GM12878 (cell line): ENCODE results near the gene BAZ1B.

ENCODE experiments used
- CBX5 ChIP-seq: sonication (generic); IDR thresholded peaks from 2 replicates; pipeline ENCODE4 v1.6.1; 2016; ENCODE audit warnings: low read depth, moderate library complexity, mild to moderate bottlenecking, inconsistent platforms
- EZH2 ChIP-seq: IDR thresholded peaks from 2 replicates; pipeline ENCODE4 v1.6.1; 2012; ENCODE audit warnings: low read depth, mild to moderate bottlenecking, control low read depth, inconsistent platforms, low read length, borderline replicate concordance; ENCODE audit not compliant: control insufficient read depth
- FOXM1 ChIP-seq: IDR thresholded peaks from 2 replicates; pipeline ENCODE4 v1.6.1; 2012; ENCODE audit warnings: low read depth, mild to moderate bottlenecking, inconsistent platforms, low read length, moderate library complexity
- MYC ChIP-seq: IDR thresholded peaks from 2 replicates; pipeline ENCODE4 v1.6.1; 2011; ENCODE audit warnings: mild to moderate bottlenecking, low read length, moderate library complexity, inconsistent platforms; ENCODE audit not compliant: insufficient read depth, insufficient replicate concordance, insufficient read length, severe bottlenecking
- POLR2A ChIP-seq: IDR thresholded peaks from 2 replicates; pipeline ENCODE4 v1.6.1; 2011; ENCODE audit warnings: low read depth, mild to moderate bottlenecking, low read length
- ZNF384 ChIP-seq: IDR thresholded peaks from 2 replicates; pipeline ENCODE4 v1.6.1; 2012; ENCODE audit warnings: low read depth, mild to moderate bottlenecking, low read length, improper control_type of control experiment, borderline replicate concordance

GRCh38 chr7:73537051-73537450 is 15.0 kb upstream of the BAZ1B start:
- no peak for TF ChIP-seq POLR2A
- TF ChIP-seq MYC, result no peak
- TF ChIP-seq EZH2, result no peak
- no peak for TF ChIP-seq CBX5
- no peak for TF ChIP-seq ZNF384
- no peak for TF ChIP-seq FOXM1
